LNCaP clone FGC (cell line): Measurements from ENCODE around the gene SELENOS.

Experiments used
- DNase-seq: peaks from one replicate; pipeline ENCODE4 v3.0.0-alpha.2; 2011; ENCODE audit warnings: low read depth
- H3K4me3 ChIP-seq: 2 replicates; pipeline ENCODE4 v1.5.1; 2011; ENCODE audit warnings: mild to moderate bottlenecking, low read depth, low read length, control low read depth
- CTCF ChIP-seq: IDR thresholded peaks from 2 replicates; pipeline ENCODE4 v1.5.1; 2012; ENCODE audit warnings: mild to moderate bottlenecking; ENCODE audit not compliant: control insufficient read depth, insufficient read depth; ENCODE audit errors: extremely low read depth

Gene SELENOS

DNA sequence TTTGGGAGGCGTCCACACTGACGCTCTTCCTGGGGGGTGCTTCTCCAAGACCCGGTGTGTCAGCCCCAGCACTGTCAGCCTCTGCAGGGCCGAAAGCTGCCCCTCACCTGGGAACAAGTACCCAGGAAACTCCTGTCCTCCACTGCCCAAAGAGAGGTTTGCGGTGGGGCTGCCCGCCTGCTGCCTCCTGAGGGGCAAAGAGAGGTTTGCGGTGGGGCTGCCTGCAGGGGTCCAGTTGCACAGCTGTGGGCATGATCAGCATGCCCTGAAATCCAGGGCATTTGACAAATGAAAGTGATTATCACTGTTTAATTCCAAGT, 32.8 kb upstream of the SELENOS start:
- H3K4me3 ChIP-seq, result no peak overlapping the region
- DNase-seq, result no peak
- no peak for TF ChIP-seq CTCF

GRCh38 chr15:101309436-101310160, 32.3 kb upstream of the SELENOS start:
- no peak for DNase-seq
- TF ChIP-seq CTCF, result no peak
- H3K4me3 ChIP-seq, result no peak overlapping the region

GRCh38 chr15:101308604-101309435, 31.5 kb upstream of the SELENOS start:
- no peak overlapping the region for H3K4me3 ChIP-seq
- no peak for TF ChIP-seq CTCF
- DNase-seq, result no peak

- H3K4me3 ChIP-seq, result no peak overlapping the region
- no peak for TF ChIP-seq CTCF
- DNase-seq, result no peak
These were observed 30.8 kb upstream of the SELENOS start for GRCh38 chr15:101307897-101308603.

DNA sequence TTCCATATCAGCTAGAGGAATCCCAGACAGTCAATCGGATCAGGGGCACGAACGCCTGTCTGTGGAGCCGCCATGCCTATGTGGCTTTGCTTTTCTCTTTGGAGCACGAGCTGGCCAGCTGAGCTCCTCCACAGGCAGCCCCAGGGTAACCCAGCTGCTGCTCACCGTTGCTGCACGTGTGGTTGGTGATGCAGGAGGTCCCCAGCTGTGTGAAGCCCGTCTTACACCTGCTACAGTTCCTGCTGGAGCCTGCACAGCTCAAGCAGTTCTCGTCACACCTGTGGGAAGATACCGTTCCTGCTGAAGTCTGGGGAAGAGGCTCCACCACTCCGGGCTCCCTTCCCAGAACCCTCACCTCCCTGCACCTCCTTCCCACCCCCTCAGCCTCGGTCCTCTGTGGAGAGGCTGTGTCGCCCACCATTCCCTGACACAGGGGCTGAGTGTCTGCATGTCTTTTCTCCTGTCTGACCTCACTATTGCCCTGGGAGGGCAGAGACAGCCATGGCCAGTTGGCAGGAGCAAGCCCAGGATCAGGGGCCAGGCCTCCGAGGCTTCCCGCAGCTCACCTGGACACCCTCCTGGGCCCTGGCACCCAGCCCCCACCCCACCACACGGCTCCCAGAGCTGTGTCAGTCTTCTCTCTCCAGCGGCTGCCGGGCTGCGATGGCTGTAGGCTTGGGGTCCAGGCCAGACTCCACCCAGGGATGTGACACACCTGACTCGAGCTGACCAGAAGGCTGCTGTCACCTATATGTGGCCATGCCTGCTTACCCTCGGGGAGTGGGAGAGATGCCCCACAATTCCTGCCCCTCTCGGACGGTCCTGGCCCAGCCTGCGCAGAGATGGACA, 30.0 kb upstream of the SELENOS start:
- no peak for DNase-seq

More for the DNA sequence above, 30.0 kb upstream of the SELENOS start:
- TF ChIP-seq CTCF, result no peak
- no peak overlapping the region for H3K4me3 ChIP-seq
